Measurements from ENCODE around the gene ATAD3C. TPM values are rescaled to one million over a fixed set of nuclear protein-coding genes. Genes with fewer than 3 reads are reported as not detected.

ATAD3C gene
- total and polyA plus RNA-seq, 2 donors (not counting 3 experiments of a cell fraction or from before 2014, with no cell fraction given) = 0.01 TPM; not detected in 1

- CTCF ChIA-PET = no interaction called here
- DNase-seq (ENCODE audit: low read depth, low spot score) = no peak
- H3K9me3 ChIP-seq (replicated peaks; ENCODE audit: control insufficient read depth, insufficient read depth, low read length) = no peaks in the 10 kb centered on the region
- H3K4me2 ChIP-seq (ENCODE audit: insufficient read depth, low read length) = no peak overlapping the region
- BruUV-seq (replicated peaks) = no TSS peak
- H3K4me3 ChIP-seq (replicated peaks in 1 of 3; ENCODE audit: insufficient read depth in 1 of 3, low read depth in 1 of 3, low read length in 3 of 3) = no peak overlapping the region
- H2AFZ ChIP-seq (ENCODE audit: low read depth, low read length) = no peak overlapping the region
- intact Hi-C loops (cut with micrococcal nuclease) = no loop called here
- TF ChIP-seq EZH2 (IDR thresholded peaks at IDR 0.05; ENCODE audit: borderline replicate concordance, low read depth, low read length, severe bottlenecking) (no peak), POLR2AphosphoS5 (IDR thresholded peaks at IDR 0.05; ENCODE audit: insufficient read depth, low read depth, low read length) (no peak), JUN (IDR thresholded peaks at IDR 0.05; ENCODE audit: borderline replicate concordance, insufficient read depth, insufficient read length, low read depth) (no peak), MYC (IDR thresholded peaks at IDR 0.05; ENCODE audit: low read depth, low read length) (no peak), FOS (IDR thresholded peaks at IDR 0.05; ENCODE audit: borderline replicate concordance, insufficient read depth, low read length) (no peak), GATA2 (IDR thresholded peaks at IDR 0.05; ENCODE audit: insufficient read depth, insufficient read length, low read depth, low read length) (no peak), POLR2A (IDR thresholded peaks at IDR 0.05; ENCODE audit: low read depth, low read length) (no peak)
- TF ChIP-seq, protein P1, sequence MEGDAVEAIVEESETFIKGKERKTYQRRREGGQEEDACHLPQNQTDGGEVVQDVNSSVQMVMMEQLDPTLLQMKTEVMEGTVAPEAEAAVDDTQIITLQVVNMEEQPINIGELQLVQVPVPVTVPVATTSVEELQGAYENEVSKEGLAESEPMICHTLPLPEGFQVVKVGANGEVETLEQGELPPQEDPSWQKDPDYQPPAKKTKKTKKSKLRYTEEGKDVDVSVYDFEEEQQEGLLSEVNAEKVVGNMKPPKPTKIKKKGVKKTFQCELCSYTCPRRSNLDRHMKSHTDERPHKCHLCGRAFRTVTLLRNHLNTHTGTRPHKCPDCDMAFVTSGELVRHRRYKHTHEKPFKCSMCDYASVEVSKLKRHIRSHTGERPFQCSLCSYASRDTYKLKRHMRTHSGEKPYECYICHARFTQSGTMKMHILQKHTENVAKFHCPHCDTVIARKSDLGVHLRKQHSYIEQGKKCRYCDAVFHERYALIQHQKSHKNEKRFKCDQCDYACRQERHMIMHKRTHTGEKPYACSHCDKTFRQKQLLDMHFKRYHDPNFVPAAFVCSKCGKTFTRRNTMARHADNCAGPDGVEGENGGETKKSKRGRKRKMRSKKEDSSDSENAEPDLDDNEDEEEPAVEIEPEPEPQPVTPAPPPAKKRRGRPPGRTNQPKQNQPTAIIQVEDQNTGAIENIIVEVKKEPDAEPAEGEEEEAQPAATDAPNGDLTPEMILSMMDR (IDR thresholded peaks at IDR 0.05; ENCODE audit: extremely low read depth in 1 of 2, insufficient read depth in 1 of 2, low read depth in 1 of 2, low read length in 2 of 2) = no peak
- TF ChIP-seq, protein P2, sequence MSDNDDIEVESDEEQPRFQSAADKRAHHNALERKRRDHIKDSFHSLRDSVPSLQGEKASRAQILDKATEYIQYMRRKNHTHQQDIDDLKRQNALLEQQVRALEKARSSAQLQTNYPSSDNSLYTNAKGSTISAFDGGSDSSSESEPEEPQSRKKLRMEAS (IDR thresholded peaks at IDR 0.05; ENCODE audit: insufficient read depth, insufficient read length) = no peak
- no peak overlapping the region for H3K9ac ChIP-seq (replicated peaks; ENCODE audit: extremely low read depth, insufficient read depth, low read length)
- no peaks in the 10 kb centered on the region for H3K79me2 ChIP-seq (ENCODE audit: control insufficient read depth, insufficient read depth, low read length)
- no peaks in the 10 kb centered on the region for H3K27me3 ChIP-seq (ENCODE audit: control insufficient read depth in 2 of 2, insufficient read depth in 2 of 2, low read length in 2 of 2)
- H3K4me1 ChIP-seq (ENCODE audit: control insufficient read depth, extremely low read depth, insufficient read depth, low read length) = peaks cover 10% of the 10 kb centered on the region
- no peak overlapping the region for H3K27ac ChIP-seq (ENCODE audit: insufficient read depth, low read depth, low read length)
- no peaks in the 10 kb centered on the region for H3K9me1 ChIP-seq (replicated peaks; ENCODE audit: control insufficient read depth, extremely low read depth, insufficient read depth, low read length)
- FAIRE-seq = no peak
- POLR2A ChIA-PET = no interaction called here
- dilution Hi-C loops (cut with MboI; ENCODE audit: extremely low pct_ligation_motif_present, low sequenced_read_pairs) = no loop called here
- no peaks in the 10 kb centered on the region for H4K20me1 ChIP-seq (replicated peaks; ENCODE audit: control insufficient read depth, extremely low read depth, insufficient read depth, low read length)
- H3K36me3 ChIP-seq (ENCODE audit: control insufficient read depth in 2 of 2, extremely low read depth in 1 of 2, insufficient read depth in 2 of 2, low read length in 2 of 2) = no peaks in the 10 kb centered on the region
Measured at GRCh38 chr1:1426496-1427105, 22.9 kb upstream of the ATAD3C start.

Data from endothelial cell of umbilical vein (primary cell).